PFSK-1 (cell line): ENCODE data around the gene ABI3BP.

Experiments
- FOXP2 ChIP-seq: optimal IDR thresholded peaks from 2 replicates; pipeline ENCODE3; 2011; ENCODE audit warnings: borderline replicate concordance, control low read depth, inconsistent platforms; ENCODE audit not compliant: insufficient read depth; ENCODE audit errors: extremely low read length, extremely low read depth
- POLR2AphosphoS5 ChIP-seq: IDR thresholded peaks from 2 replicates; pipeline ENCODE4 v1.6.1; 2012; ENCODE audit warnings: low read depth, mild to moderate bottlenecking, control low read depth, low read length, moderate library complexity
- SIN3A ChIP-seq: IDR thresholded peaks from 2 replicates; pipeline ENCODE4 v1.6.1; 2012; ENCODE audit warnings: mild to moderate bottlenecking, low read length, moderate library complexity, borderline replicate concordance; ENCODE audit not compliant: insufficient read depth
- TAF1 ChIP-seq: IDR thresholded peaks from 2 replicates; pipeline ENCODE4 v1.6.1; 2012; ENCODE audit warnings: low read length, control low read depth, borderline replicate concordance; ENCODE audit not compliant: insufficient read depth
- TF ChIP-seq, protein P1 (sequence below), 2 experiments: IDR thresholded peaks; 2 replicates each; pipeline versions ENCODE4 v1.6.1 to v1.8.0; 2011 to 2012; ENCODE audit warnings: low read depth in 2 of 2, low read length in 2 of 2, control low read depth in 1 of 2, inconsistent platforms in 1 of 2, mild to moderate bottlenecking in 1 of 2, moderate library complexity in 1 of 2; ENCODE audit not compliant: insufficient read depth in 1 of 2

DNA sequence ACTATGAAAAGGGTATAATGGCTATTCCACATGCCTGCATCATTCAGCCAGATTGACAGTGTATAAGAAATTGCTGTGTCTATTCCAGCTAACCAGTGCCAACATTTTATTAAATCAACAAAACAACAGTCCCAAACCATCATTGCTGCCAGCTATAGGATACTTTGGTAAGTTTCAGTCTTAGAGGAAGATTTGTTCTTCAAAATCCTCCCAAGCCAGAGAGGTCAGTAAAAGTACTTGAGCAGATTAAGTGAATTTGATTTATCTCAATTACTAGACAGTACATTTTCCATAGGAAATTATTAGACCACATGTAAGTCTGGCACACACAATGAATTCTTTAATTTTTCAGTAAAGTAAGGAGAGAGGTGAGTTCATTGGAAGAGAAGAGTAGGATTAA, 233.3 kb downstream of the ABI3BP start:
- TF ChIP-seq POLR2AphosphoS5 = no peak
- TF ChIP-seq SIN3A = no peak
- no peak for TF ChIP-seq FOXP2
- no peak for TF ChIP-seq TAF1
- TF ChIP-seq, protein P1, sequence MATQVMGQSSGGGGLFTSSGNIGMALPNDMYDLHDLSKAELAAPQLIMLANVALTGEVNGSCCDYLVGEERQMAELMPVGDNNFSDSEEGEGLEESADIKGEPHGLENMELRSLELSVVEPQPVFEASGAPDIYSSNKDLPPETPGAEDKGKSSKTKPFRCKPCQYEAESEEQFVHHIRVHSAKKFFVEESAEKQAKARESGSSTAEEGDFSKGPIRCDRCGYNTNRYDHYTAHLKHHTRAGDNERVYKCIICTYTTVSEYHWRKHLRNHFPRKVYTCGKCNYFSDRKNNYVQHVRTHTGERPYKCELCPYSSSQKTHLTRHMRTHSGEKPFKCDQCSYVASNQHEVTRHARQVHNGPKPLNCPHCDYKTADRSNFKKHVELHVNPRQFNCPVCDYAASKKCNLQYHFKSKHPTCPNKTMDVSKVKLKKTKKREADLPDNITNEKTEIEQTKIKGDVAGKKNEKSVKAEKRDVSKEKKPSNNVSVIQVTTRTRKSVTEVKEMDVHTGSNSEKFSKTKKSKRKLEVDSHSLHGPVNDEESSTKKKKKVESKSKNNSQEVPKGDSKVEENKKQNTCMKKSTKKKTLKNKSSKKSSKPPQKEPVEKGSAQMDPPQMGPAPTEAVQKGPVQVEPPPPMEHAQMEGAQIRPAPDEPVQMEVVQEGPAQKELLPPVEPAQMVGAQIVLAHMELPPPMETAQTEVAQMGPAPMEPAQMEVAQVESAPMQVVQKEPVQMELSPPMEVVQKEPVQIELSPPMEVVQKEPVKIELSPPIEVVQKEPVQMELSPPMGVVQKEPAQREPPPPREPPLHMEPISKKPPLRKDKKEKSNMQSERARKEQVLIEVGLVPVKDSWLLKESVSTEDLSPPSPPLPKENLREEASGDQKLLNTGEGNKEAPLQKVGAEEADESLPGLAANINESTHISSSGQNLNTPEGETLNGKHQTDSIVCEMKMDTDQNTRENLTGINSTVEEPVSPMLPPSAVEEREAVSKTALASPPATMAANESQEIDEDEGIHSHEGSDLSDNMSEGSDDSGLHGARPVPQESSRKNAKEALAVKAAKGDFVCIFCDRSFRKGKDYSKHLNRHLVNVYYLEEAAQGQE (IDR thresholded peaks at IDR 0.05; ENCODE audit: insufficient read depth in 1 of 2, low read depth in 2 of 2, low read length in 2 of 2) = no peak
